GM19397 (cell line): ENCODE measurements around the gene UGGT1.

Experiments used
- ATAC-seq: cut with Tn5 transposase; IDR thresholded peaks from one replicate; pipeline ENCODE4 v1.9.1; 2021; ENCODE audit warnings: mild to moderate bottlenecking, moderate library complexity; ENCODE audit not compliant: unreplicated experiment

UGGT1 gene

GRCh38 chr2:128215897-128216642 lies 125.1 kb downstream of the UGGT1 start:
- no peak for ATAC-seq

GRCh38 chr2:128217671-128218070 lies 126.7 kb downstream of the UGGT1 start:
- no peak for ATAC-seq

- ATAC-seq, result no peak
Observed at GRCh38 chr2:128219891-128220290, 128.9 kb downstream of the UGGT1 start.

DNA sequence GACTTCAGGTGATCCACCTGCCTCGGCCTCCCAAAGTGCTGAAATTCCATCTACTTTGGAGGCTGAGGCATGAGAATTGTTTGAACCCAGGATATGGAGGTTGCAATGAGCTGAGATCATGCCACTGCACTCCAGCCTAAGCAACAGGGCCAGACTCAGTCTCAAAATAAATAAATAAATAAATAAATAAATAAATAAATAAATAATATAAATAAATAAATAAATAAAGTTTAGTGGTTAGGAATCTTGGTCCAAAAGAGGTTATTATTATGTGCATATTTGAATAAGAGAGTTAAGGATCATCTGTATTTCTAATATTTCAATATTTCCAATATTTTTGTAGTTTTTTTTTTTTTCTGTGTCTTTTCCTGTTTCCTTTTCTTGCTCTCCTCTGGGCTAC lies 136.9 kb downstream of the UGGT1 start:
- no peak for ATAC-seq

DNA sequence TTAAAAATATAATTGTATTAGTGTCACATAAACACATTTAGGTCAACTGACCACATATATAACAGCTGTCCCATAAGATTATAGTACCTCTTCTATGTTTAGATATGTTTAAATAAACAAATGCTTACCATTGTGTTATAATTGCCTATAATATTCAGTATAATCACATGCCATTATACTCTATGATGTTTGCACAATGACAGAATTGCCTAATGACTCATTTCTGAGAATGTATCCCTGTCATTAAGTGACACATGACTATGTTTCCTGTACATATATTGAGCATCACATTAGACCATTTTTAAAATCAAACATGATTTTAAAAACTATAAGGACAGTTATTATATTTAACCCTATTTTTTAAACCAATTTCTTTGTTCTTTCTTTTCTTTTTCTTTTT lies 137.9 kb downstream of the UGGT1 start:
- no peak for ATAC-seq

DNA sequence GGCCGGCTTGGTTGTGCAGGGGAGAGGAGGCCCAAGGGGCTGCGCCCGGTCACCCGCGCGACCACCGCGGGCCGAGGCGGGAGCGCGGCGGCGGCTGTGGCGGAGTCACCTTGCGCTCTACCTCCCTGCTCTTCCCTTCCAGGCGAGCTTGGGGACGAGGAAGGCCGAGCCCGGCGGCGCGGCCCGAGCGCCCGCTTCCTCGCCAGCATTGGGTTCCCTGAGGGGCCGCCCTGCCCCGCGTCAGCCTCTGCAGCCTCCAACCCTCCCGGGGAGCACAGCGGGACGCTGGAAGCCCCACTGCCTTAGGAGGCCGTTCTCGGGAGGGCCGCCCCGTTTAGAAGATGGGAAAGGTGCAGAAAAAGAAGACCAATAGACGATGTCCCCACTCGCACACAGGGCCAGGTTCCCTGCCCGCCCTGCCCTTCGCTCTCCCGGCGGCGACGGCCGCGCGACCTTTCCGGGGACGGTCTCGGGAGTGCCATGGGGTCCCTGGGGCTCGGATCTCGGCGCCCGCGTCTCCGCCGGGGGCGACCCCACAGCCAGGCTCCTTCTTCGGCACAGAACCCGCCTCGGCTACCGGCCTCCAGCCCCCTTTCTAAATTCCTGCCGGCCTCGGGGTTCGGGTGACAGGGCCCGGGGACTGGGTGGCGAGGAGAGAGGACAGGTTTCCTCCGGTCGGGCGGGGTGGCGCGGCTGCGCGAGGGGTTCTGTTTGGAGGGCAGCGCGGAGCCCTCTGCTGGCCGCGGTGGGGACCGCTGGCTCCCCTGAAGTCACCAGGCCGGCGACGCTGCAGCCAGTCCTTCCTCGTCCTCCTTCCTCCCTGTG lies 142.2 kb downstream of the UGGT1 start:
- peak; percentile 98 for ATAC-seq

GRCh38 chr2:128233790-128234395 lies 142.9 kb downstream of the UGGT1 start:
- no peak for ATAC-seq

- no peak for ATAC-seq
Observed at GRCh38 chr2:128234613-128235012, 143.6 kb downstream of the UGGT1 start.

DNA sequence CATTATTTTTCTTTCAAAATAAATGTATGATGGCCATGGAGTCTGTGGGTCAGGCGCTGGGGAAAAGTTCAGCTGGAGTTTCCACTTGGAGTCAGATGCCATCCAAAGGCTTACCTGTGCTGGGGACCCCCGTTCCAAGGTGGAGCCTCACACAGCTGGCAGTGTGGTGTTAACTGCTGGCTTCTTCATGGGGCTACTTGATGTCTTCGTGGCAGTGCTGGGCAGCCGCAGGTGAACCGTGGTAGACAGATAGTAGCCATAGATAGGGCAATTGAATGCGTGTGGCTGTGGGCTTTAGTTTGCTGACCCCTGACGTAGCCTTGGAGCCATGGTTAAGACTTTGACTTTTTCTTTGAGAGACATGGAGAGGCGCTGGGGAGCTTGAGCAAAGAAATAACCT lies 144.6 kb downstream of the UGGT1 start:
- ATAC-seq, result no peak

- no peak for ATAC-seq
Observed at GRCh38 chr2:128236491-128237035, 145.6 kb downstream of the UGGT1 start.

GRCh38 chr2:128237081-128237534 lies 146.1 kb downstream of the UGGT1 start:
- ATAC-seq, result no peak

- no peak for ATAC-seq
Observed at GRCh38 chr2:128237911-128238697, 147.1 kb downstream of the UGGT1 start.

GRCh38 chr2:128241896-128242295 lies 150.9 kb downstream of the UGGT1 start:
- no peak for ATAC-seq
